Activated CD4-positive, CD25-positive, alpha-beta regulatory T cell (primary cell): ENCODE measurements around the gene DENND4B.
"Not testable (repeated sequence)": the region's sequence is repeated elsewhere in the genome, so short reads cannot be mapped to it uniquely, and the experiment has no call there.

Experiments used
- DNase-seq, 4 experiments: peaks; one replicate each; lab custom pipeline; 2025; lab: John Stamatoyannopoulos, UW

DENND4B gene

DNA sequence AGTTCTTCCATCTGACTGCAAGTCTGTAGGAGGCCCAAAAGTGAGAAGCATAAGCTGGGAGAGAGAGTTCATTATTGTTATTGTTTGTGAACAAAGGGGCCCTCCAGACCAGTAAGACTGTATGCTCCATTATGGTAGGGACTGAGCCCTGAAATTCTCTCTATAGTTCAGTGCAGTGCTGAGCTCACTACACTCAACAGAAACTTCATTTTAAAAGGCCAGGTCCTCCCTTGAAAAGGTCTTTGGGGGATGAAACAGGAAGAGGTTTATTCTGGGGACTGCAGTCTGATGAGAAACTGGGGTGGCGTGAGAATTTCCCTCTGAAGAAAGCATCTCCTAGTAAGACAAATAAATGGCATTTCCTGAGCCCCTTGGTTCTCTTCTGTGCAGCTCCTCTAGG, 18.3 kb downstream of the DENND4B start:
- no peak for DNase-seq

GRCh38 chr1:153926405-153926804, 20.1 kb downstream of the DENND4B start:
- no peak for DNase-seq

GRCh38 chr1:153922972-153923925, 23.3 kb downstream of the DENND4B start, which contains the start of gene GATAD2B:
Gene GATAD2B (minus strand): TSS chr1:153922972. CDS start chr1:153828347, 94,625 bp downstream.
- peak; percentile 96 to 100 (median 97) for DNase-seq

DNA sequence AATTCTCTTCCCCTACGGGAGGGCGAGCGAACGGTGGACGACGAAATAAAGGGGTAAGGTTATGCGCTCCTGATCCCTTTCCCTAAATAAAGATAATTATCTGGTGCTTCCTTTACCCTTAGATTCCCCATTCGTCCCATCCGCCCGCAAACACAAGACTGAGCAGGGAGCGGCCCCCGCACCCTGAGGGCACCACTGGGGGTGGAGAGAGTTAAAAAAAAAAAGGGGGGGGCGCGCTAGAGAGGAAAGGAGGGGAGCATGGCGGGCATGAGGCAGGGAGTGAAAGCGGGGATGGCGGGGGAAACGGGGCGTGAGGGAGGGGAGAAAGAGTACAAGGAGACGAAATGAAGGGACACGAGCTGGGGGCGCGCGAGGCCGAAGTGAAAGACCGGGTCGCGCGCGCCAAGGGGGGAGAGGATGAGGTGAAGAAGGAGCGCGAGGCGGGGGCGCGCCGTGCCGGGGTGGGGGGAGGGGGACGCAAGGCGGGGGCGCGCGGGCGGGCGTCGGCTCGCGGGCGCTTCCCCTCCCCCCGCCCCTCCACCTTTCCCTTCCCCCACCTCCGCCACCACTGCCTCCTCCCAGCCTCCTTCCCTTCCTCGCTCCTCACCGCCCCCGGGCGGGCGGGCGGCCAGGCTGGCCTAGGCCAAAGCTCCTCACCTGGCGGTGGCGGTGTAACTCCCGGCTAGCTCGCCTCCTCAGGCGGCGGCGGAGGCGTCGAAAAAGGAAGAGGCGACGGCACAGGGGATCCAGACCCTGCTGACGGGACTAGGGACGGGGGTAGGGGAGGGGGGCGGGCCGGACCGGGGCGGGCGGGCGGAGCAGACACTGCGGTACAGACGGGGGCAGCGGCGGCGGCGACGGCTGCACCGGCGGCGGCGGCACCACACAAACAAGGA, 24.2 kb downstream of the DENND4B start:
- DNase-seq, result peak; percentile 51 to 68 (median 62)

DNA sequence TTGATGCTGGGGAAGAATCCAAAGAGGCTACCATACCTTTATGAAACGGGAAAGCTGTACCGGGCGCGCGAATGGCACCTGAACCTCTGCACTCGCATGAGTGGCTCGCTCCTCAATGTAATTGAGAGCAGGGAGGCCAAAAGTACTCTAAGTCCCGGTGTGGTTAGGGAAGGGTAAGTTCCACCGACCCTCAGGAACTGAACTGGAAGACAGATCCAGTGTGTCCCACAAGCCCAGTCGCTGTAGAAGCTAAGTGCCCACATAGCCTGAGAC, 24.8 kb downstream of the DENND4B start:
- DNase-seq, result no peak

- no peak for DNase-seq
Measured at GRCh38 chr1:153921080-153921802, 25.3 kb downstream of the DENND4B start.

- no peak for DNase-seq
Measured at GRCh38 chr1:153919876-153920852, 26.4 kb downstream of the DENND4B start.

DNA sequence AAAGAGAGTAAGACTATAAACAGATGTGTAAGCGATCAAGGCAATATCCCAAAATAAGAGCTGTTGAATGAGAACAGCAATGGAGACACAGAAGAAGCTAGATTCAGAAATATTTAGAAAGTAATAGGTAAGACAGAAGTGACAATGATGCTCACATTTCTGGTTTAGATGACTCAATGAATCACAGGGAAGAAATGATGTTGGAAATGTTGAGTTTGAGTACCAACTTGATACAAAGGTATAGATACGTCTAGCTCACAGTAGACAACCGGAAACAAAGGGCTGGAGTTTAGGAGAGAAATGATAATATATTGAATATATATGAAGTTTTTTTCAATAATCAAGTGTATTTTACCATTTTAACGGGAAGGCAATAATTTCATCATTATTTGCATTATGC, 30.2 kb downstream of the DENND4B start:
- DNase-seq, result no peak

DNA sequence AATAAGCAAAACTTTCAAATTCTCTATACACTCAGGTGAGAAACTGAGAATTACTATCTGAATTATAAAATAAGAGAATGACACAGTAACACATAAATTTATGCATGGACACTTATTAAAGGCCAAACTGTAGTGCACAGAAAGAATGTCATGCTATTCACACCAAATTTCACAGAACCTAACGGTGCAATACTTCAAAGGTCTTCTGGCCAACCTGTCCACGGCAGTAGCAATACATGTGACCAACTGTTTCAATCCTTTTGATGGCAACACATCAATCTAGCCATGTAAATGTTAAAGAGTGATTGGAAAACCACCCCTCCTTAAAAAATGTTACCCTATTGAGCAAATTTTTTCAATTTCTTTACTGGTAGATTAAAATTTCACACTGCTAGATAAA, 34.2 kb downstream of the DENND4B start:
- DNase-seq, result no peak

GRCh38 chr1:153910560-153910959, 36.0 kb downstream of the DENND4B start:
- not testable (repeated sequence) for DNase-seq

DNA sequence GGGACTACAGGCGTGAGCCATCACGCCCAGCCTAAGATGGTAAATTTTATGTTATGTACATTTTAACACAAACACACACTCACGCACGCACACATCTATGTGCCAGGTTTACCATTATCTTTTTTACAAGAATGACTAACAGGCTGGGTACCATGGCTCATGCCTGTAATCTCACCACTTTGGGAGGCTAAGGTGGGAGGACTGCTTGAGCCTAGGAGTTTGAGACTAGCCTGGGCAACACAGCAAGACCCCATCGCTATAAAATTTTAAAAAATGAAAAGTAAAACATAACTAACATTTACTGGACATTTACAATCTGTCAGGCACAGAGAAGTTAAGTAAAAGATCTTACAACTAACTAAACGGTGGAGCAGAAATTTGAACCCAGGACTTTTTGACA, 38.4 kb downstream of the DENND4B start:
- DNase-seq, result no peak

- no peak for DNase-seq
Measured at GRCh38 chr1:153907134-153907533, 39.4 kb downstream of the DENND4B start.

GRCh38 chr1:153906396-153906795, 40.1 kb downstream of the DENND4B start:
- DNase-seq, result no peak

DNA sequence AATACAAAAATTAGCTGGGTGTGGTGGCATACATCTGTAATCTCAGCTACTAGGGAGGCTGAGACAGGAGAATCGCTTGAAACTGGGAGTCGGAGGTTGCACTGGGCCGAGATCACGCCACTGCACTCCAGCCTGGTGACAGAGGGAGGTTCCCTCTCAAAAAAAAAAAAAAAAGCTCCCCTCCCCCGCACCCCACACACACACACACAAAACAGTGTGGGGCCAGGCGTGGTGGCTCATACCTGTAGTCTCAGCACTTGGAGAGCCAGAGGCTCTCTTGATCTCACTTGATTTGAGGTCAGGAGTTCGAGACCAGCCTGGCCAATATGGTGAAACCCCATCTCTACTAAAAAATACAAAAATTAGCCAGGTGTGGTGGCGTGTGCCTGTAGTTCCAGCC, 40.6 kb downstream of the DENND4B start:
- not testable (repeated sequence) for DNase-seq

DNA sequence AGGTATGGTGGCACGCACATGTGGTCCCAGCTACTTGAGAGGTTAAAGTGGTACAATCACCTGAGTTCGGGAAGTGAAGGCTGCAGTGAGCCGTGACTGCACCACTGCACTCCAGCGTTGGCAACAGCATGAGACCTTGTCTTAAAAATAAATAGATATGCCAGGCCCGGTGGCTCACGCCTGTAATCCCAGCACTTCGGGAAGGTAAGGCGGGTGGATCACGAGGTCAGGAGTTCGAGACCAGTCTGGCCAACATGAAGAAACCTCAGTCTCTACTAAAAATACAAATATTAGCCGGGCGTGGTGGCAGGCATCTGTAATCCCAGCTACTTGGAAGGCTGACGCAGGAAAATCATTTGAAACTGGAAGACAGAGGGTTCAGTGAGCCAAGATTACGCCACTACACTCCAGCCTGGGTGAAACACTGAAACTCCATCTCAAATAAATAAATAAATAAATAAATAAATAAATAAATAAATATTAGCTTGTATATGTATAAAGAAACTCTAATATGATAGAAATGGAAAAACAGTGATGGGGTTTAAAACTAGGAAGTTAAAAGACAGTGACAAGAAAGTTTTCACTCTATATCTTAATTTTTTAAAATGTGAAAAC, 42.6 kb downstream of the DENND4B start:
- DNase-seq, result no peak

- DNase-seq, result no peak
Measured at GRCh38 chr1:153899509-153899908, 47.0 kb downstream of the DENND4B start.

GRCh38 chr1:153895866-153896265, 50.7 kb downstream of the DENND4B start:
- DNase-seq, result not testable (repeated sequence)

DNA sequence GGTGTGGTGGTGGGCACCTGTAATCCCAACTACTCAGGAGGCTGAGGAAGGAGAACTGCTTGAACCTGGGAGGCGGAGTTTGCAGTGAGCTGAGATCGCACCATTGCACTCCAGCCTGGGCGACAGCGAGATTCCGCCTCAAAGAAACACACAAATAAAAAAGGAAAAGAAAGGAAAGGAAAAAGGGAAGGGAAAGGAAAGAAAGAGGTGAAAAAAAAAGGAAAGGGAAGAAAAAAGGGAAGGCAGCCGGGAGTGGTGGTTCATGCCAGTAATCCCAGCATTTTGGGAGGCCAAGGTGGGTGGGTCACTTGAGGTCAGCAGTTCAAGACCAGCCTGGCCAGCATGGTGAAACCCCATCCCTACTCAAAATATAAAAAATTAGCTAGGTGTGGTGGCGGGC, 55.5 kb downstream of the DENND4B start:
- DNase-seq, result not testable (repeated sequence)

- DNase-seq, result no peak
Measured at GRCh38 chr1:153888533-153888932, 58.0 kb downstream of the DENND4B start.

DNA sequence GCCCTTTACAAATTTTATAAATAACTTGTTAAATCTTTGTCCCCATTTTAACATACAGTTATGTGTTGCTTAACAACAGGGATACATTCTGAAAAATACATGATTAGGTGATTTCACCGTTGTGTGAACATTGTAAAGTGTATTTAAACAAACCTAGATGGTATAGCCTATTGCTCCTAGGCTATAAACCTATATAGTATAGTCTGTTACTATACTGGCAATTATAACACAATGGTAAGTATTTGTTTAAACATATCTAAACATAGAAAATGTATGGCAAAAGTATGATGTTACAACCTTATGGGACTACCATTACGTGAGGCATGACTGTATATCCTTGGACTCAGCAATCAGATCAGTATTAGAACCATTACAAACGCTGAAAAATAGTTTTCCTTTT, 60.4 kb downstream of the DENND4B start:
- DNase-seq, result no peak
